GM12892 (cell line): Measurements from ENCODE around the gene SUMF2.

ENCODE experiments used
- DNase-seq: peaks from one replicate; pipeline ENCODE4 v3.0.0; 2011; ENCODE audit not compliant: insufficient read length
- FAIRE-seq: peaks from 2 replicates; lab custom pipeline; 2011; peaks lifted over from hg19 to GRCh38; lab: Jason Lieb, UNC
- POLR2A ChIP-seq: IDR thresholded peaks from 2 replicates; pipeline ENCODE4 v1.6.1; 2011; ENCODE audit warnings: low read depth, low read length, control low read depth
- POLR2AphosphoS5 ChIP-seq: IDR thresholded peaks from 2 replicates; pipeline ENCODE4 v1.6.1; 2011; ENCODE audit warnings: low read depth, low read length, control low read depth
- TAF1 ChIP-seq: IDR thresholded peaks from 2 replicates; pipeline ENCODE4 v1.6.1; 2011; ENCODE audit warnings: low read depth, mild to moderate bottlenecking, control low read depth, low read length, borderline replicate concordance

SUMF2 gene

GRCh38 chr7:56125831-56126230 lies 61.7 kb downstream of the SUMF2 start:
- FAIRE-seq (no peak), DNase-seq (no peak)
- TF ChIP-seq POLR2AphosphoS5 (no peak), TAF1 (no peak), POLR2A (no peak)

GRCh38 chr7:56127241-56127975 lies 63.3 kb downstream of the SUMF2 start:
- no peak for DNase-seq
- TF ChIP-seq TAF1 = no peak
- TF ChIP-seq POLR2AphosphoS5 = no peak
- no peak for TF ChIP-seq POLR2A
- no peak for FAIRE-seq
